ENCODE measurements around the gene KCNMA1. TPM values are rescaled to one million over a fixed set of nuclear protein-coding genes. Genes with fewer than 3 reads are reported as not detected.
"Not testable (repeated sequence)": the region's sequence is repeated elsewhere in the genome, so short reads cannot be mapped to it uniquely, and the experiment has no call there.

The KCNMA1 gene
- polyA plus RNA-seq, 6 donors from 2014 or later: not detected

- no peaks in the 10 kb centered on the region for H3K4me1 Mint-ChIP-seq
- H3K4me3 Mint-ChIP-seq: no peak overlapping the region
- H3K27ac Mint-ChIP-seq: no peak overlapping the region
- peaks cover 0 to 4% (median 0%) of the 10 kb centered on the region in 7 donors for H3K9me3 Mint-ChIP-seq
- no peak for ATAC-seq (ENCODE audit: low read depth in 2 of 2)
- H3K27me3 Mint-ChIP-seq: peaks cover 19 to 48% (median 44%) of the 10 kb centered on the region in 3 donors
- no peak for DNase-seq
- H3K36me3 Mint-ChIP-seq: no peaks in the 10 kb centered on the region
Measured at GRCh38 chr10:77673101-77673500, 35.5 kb upstream of the KCNMA1 start.

GRCh38 chr10:77671594-77672252 lies 34.1 kb upstream of the KCNMA1 start:
- peaks cover 25 to 46% (median 42%) of the 10 kb centered on the region in 3 donors for H3K27me3 Mint-ChIP-seq
- no peak overlapping the region for H3K27ac Mint-ChIP-seq
- no peaks in the 10 kb centered on the region for H3K4me1 Mint-ChIP-seq
- no peaks in the 10 kb centered on the region for H3K36me3 Mint-ChIP-seq
- H3K4me3 Mint-ChIP-seq: no peak overlapping the region
- H3K9me3 Mint-ChIP-seq: peaks cover 0 to 4% (median 0%) of the 10 kb centered on the region in 7 donors
- ATAC-seq (ENCODE audit: low read depth in 2 of 2) (no peak), DNase-seq (no peak)

GRCh38 chr10:77670817-77671443 lies 33.3 kb upstream of the KCNMA1 start:
- Mint-ChIP-seq H3K27me3 (peaks cover 32 to 52% (median 42%) of the 10 kb centered on the region in 3 donors), H3K27ac (no peak overlapping the region), H3K9me3 (peaks cover 0 to 4% (median 0%) of the 10 kb centered on the region in 7 donors), H3K4me1 (no peaks in the 10 kb centered on the region), H3K36me3 (no peaks in the 10 kb centered on the region), H3K4me3 (no peak overlapping the region)
- no peak for ATAC-seq (ENCODE audit: low read depth in 2 of 2)
- DNase-seq: no peak

- peaks cover 43 to 52% (median 48%) of the 10 kb centered on the region in 3 donors for H3K27me3 Mint-ChIP-seq
- DNase-seq: no peak
- no peak overlapping the region for H3K27ac Mint-ChIP-seq
- no peak overlapping the region for H3K4me3 Mint-ChIP-seq
- H3K9me3 Mint-ChIP-seq: peaks cover 0 to 4% (median 0%) of the 10 kb centered on the region in 7 donors
- ATAC-seq (ENCODE audit: low read depth in 2 of 2): no peak
- no peaks in the 10 kb centered on the region for H3K36me3 Mint-ChIP-seq
- no peaks in the 10 kb centered on the region for H3K4me1 Mint-ChIP-seq
Measured at GRCh38 chr10:77669892-77670291, 32.3 kb upstream of the KCNMA1 start.

- H3K27ac Mint-ChIP-seq: no peak overlapping the region
- no peaks in the 10 kb centered on the region for H3K36me3 Mint-ChIP-seq
Measured at GRCh38 chr10:77667426-77668324, 30.1 kb upstream of the KCNMA1 start.

GRCh38 chr10:77666821-77667220 lies 29.2 kb upstream of the KCNMA1 start:
- H3K4me3 Mint-ChIP-seq: no peak overlapping the region
- H3K27me3 Mint-ChIP-seq: peaks cover 37 to 51% (median 41%) of the 10 kb centered on the region in 3 donors

More at GRCh38 chr10:77667426-77668324, 30.1 kb upstream of the KCNMA1 start:
- peaks cover 0 to 4% (median 0%) of the 10 kb centered on the region in 7 donors for H3K9me3 Mint-ChIP-seq
- no peak for DNase-seq
- ATAC-seq (ENCODE audit: low read depth in 2 of 2): no peak
- no peaks in the 10 kb centered on the region for H3K4me1 Mint-ChIP-seq
- peaks cover 37 to 51% (median 49%) of the 10 kb centered on the region in 3 donors for H3K27me3 Mint-ChIP-seq
- no peak overlapping the region for H3K4me3 Mint-ChIP-seq

GRCh38 chr10:77664696-77665095 lies 27.1 kb upstream of the KCNMA1 start:
- Mint-ChIP-seq H3K9me3 (peaks cover 0 to 6% (median 0%) of the 10 kb centered on the region in 7 donors), H3K4me3 (no peak overlapping the region), H3K27ac (no peak overlapping the region), H3K27me3 (peaks cover 28 to 34% (median 31%) of the 10 kb centered on the region in 3 donors), H3K4me1 (no peaks in the 10 kb centered on the region), H3K36me3 (no peaks in the 10 kb centered on the region)
- ATAC-seq (ENCODE audit: low read depth in 2 of 2): no peak
- no peak for DNase-seq

More at GRCh38 chr10:77666821-77667220, 29.2 kb upstream of the KCNMA1 start:
- ATAC-seq (ENCODE audit: low read depth in 2 of 2) (no peak), DNase-seq (no peak)
- H3K27ac Mint-ChIP-seq: no peak overlapping the region
- H3K9me3 Mint-ChIP-seq: peaks cover 0 to 4% (median 0%) of the 10 kb centered on the region in 7 donors
- no peaks in the 10 kb centered on the region for H3K4me1 Mint-ChIP-seq
- no peaks in the 10 kb centered on the region for H3K36me3 Mint-ChIP-seq

- Mint-ChIP-seq H3K4me1 (no peaks in the 10 kb centered on the region), H3K4me3 (no peak overlapping the region), H3K9me3 (peaks cover 0 to 13% (median 3%) of the 10 kb centered on the region in 7 donors), H3K36me3 (no peaks in the 10 kb centered on the region), H3K27me3 (peaks cover 28 to 30% (median 30%) of the 10 kb centered on the region in 3 donors), H3K27ac (peak overlapping the region in 1 of 6 donors; percentile 34)
- ATAC-seq (ENCODE audit: low read depth in 2 of 2): no peak
- no peak for DNase-seq
Measured at GRCh38 chr10:77664008-77664407, 26.4 kb upstream of the KCNMA1 start.

- ATAC-seq (ENCODE audit: low read depth in 2 of 2) (no peak), DNase-seq (no peak)
- peaks cover 0 to 26% (median 13%) of the 10 kb centered on the region in 7 donors for H3K9me3 Mint-ChIP-seq
- peaks cover 18 to 26% (median 22%) of the 10 kb centered on the region in 3 donors for H3K27me3 Mint-ChIP-seq
- no peaks in the 10 kb centered on the region for H3K4me1 Mint-ChIP-seq
- H3K36me3 Mint-ChIP-seq: no peaks in the 10 kb centered on the region
- peak overlapping the region in 1 of 8 donors; percentile 12 for H3K4me3 Mint-ChIP-seq
- no peak overlapping the region for H3K27ac Mint-ChIP-seq
Measured at GRCh38 chr10:77661674-77662073, 24.1 kb upstream of the KCNMA1 start.

- peaks cover 0 to 26% (median 13%) of the 10 kb centered on the region in 7 donors for H3K9me3 Mint-ChIP-seq
Measured at GRCh38 chr10:77661100-77661499, 23.5 kb upstream of the KCNMA1 start.

GRCh38 chr10:77659046-77659670 lies 21.6 kb upstream of the KCNMA1 start:
- H3K27ac Mint-ChIP-seq: not testable (repeated sequence)

More at GRCh38 chr10:77661100-77661499, 23.5 kb upstream of the KCNMA1 start:
- Mint-ChIP-seq H3K27me3 (peaks cover 13 to 28% (median 24%) of the 10 kb centered on the region in 3 donors), H3K4me1 (no peaks in the 10 kb centered on the region), H3K36me3 (no peaks in the 10 kb centered on the region), H3K27ac (no peak overlapping the region), H3K4me3 (no peak overlapping the region)
- DNase-seq: no peak
- no peak for ATAC-seq (ENCODE audit: low read depth in 2 of 2)

GRCh38 chr10:77653210-77653609 lies 15.6 kb upstream of the KCNMA1 start:
- ATAC-seq (ENCODE audit: low read depth in 2 of 2) (no peak), DNase-seq (no peak)
- H3K27me3 Mint-ChIP-seq: peaks cover 8 to 15% (median 10%) of the 10 kb centered on the region in 3 donors
- peaks cover 0 to 27% (median 5%) of the 10 kb centered on the region in 7 donors for H3K9me3 Mint-ChIP-seq
- H3K36me3 Mint-ChIP-seq: peaks cover 0 to 4% of the 10 kb centered on the region in 2 donors
- no peak overlapping the region for H3K27ac Mint-ChIP-seq
- H3K4me3 Mint-ChIP-seq: no peak overlapping the region
- peaks cover 0 to 5% (median 3%) of the 10 kb centered on the region in 3 donors for H3K4me1 Mint-ChIP-seq

More at GRCh38 chr10:77659046-77659670, 21.6 kb upstream of the KCNMA1 start:
- H3K4me3 Mint-ChIP-seq; DNase-seq; ATAC-seq (ENCODE audit: low read depth in 2 of 2); H3K4me1 Mint-ChIP-seq; H3K36me3 Mint-ChIP-seq: not testable (repeated sequence)
- Mint-ChIP-seq H3K9me3 (peaks cover 0 to 26% (median 13%) of the 10 kb centered on the region in 7 donors), H3K27me3 (peaks cover 3 to 26% (median 19%) of the 10 kb centered on the region in 3 donors)
